Coronary artery (tissue), 2 donors: ENCODE measurements around the gene CDS1.

Experiments used
- DNase-seq: peaks from one replicate; pipeline ENCODE4 v3.0.0-alpha.2; 2017; ENCODE audit warnings: low spot score
- H3K27ac ChIP-seq, 2 donors: fragments of 200-600 bp; sonication (generic); one replicate each; pipeline ENCODE4 v1.5.1; 2016 to 2019
- H3K4me3 ChIP-seq: fragments of 200-600 bp; sonication (generic); 2 replicates; pipeline ENCODE4 v1.5.1; 2016; ENCODE audit warnings: mild to moderate bottlenecking, moderate library complexity
- TF ChIP-seq, protein P1 (sequence below): fragments of 200-600 bp; sonication (generic); IDR thresholded peaks from one replicate; pipeline ENCODE4 v1.5.1; 2019; ENCODE audit warnings: antibody characterized with exemption

Gene CDS1

GRCh38 chr4:84606645-84607044, 23.7 kb downstream of the CDS1 start:
- TF ChIP-seq, protein P1, sequence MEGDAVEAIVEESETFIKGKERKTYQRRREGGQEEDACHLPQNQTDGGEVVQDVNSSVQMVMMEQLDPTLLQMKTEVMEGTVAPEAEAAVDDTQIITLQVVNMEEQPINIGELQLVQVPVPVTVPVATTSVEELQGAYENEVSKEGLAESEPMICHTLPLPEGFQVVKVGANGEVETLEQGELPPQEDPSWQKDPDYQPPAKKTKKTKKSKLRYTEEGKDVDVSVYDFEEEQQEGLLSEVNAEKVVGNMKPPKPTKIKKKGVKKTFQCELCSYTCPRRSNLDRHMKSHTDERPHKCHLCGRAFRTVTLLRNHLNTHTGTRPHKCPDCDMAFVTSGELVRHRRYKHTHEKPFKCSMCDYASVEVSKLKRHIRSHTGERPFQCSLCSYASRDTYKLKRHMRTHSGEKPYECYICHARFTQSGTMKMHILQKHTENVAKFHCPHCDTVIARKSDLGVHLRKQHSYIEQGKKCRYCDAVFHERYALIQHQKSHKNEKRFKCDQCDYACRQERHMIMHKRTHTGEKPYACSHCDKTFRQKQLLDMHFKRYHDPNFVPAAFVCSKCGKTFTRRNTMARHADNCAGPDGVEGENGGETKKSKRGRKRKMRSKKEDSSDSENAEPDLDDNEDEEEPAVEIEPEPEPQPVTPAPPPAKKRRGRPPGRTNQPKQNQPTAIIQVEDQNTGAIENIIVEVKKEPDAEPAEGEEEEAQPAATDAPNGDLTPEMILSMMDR: no peak
- Histone ChIP-seq H3K4me3 (no peak overlapping the region), H3K27ac (no peak overlapping the region)
- no peak for DNase-seq

GRCh38 chr4:84611531-84611930, 28.6 kb downstream of the CDS1 start:
- DNase-seq: no peak
- no peak overlapping the region for H3K4me3 ChIP-seq
- no peak overlapping the region for H3K27ac ChIP-seq
- TF ChIP-seq, protein P1: no peak

DNA sequence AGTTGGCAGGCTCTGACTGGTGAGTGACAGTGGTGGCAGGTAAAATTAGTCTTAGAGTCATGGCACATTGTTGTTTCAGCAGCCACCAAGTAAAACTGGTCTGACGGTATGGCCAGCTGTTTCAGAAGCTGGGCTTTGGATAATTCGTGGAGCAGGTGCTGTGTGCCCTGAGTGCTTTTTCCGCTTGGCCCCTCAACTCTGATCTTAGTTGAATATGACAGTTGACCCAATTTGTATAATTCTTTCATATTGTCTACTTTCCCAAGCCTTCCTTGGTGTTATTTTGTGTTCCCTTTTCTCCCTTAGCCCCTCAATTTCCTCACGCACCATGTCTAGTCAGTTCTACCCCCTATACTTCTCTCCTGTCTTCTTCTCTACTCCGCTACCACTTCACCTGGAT, 32.0 kb downstream of the CDS1 start:
- TF ChIP-seq, protein P1: no peak
- no peak for DNase-seq
- Histone ChIP-seq H3K27ac (no peak overlapping the region), H3K4me3 (no peak overlapping the region)

GRCh38 chr4:84615355-84615754, 32.4 kb downstream of the CDS1 start:
- TF ChIP-seq, protein P1: no peak
- H3K27ac ChIP-seq: no peak overlapping the region
- no peak for DNase-seq

GRCh38 chr4:84622959-84623358, 40.0 kb downstream of the CDS1 start:
- H3K27ac ChIP-seq: no peak overlapping the region
- TF ChIP-seq, protein P1: no peak
- H3K4me3 ChIP-seq: no peak overlapping the region
- DNase-seq: no peak

More at GRCh38 chr4:84615355-84615754, 32.4 kb downstream of the CDS1 start:
- no peak overlapping the region for H3K4me3 ChIP-seq

GRCh38 chr4:84623661-84624060, 40.7 kb downstream of the CDS1 start:
- Histone ChIP-seq H3K4me3 (no peak overlapping the region), H3K27ac (no peak overlapping the region)
- DNase-seq: no peak
- TF ChIP-seq, protein P1: no peak

DNA sequence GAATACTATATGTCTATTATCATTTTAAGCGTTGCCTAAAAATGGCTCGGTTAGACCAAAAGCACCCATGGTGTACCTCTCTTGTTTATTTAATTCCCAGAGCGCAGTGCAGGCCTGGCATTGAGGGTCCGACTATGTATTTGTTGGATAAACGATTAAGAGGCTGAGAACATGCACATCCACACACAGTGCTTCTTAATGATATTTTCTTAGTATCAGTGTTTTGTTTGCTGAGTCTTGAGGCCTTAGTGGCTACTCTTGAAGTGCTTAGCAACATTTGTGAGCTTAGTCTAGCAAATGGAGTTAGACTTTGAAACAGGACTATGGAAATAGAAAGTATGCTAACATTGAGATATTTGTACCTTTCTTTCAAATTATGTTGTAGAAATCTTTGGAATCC, 43.7 kb downstream of the CDS1 start:
- TF ChIP-seq, protein P1: no peak
- no peak for DNase-seq

More for the DNA sequence above, 43.7 kb downstream of the CDS1 start:
- Histone ChIP-seq H3K4me3 (no peak overlapping the region), H3K27ac (no peak overlapping the region)
